ENCODE data around the gene ARHGEF12.
A peak's percentile ranks its signal among the peaks of the same experiment; 100 is the strongest.

The ARHGEF12 gene

GRCh38 chr11:120317689-120318480, 18.3 kb upstream of the ARHGEF12 start:
- DNase-seq: no peak

- no peak for DNase-seq
These were observed 17.3 kb upstream of the ARHGEF12 start for GRCh38 chr11:120318906-120319305.

- DNase-seq: peak; percentile 43
These were observed 11.0 kb upstream of the ARHGEF12 start, which contains the start of gene TLCD5 for GRCh38 chr11:120324932-120325810. Gene TLCD5 (plus strand): TSS chr11:120325299. CDS start chr11:120327442, 2,143 bp downstream.

GRCh38 chr11:120326228-120326627, 10.0 kb upstream of the ARHGEF12 start:
- DNase-seq: no peak

- DNase-seq: no peak
These were observed 9.3 kb upstream of the ARHGEF12 start for GRCh38 chr11:120326845-120327281.

GRCh38 chr11:120327311-120327710, 8.9 kb upstream of the ARHGEF12 start:
- DNase-seq: no peak

- no peak for DNase-seq
These were observed 6.7 kb upstream of the ARHGEF12 start for GRCh38 chr11:120329556-120329955.

- no peak for DNase-seq
These were observed 6.2 kb upstream of the ARHGEF12 start for GRCh38 chr11:120330045-120330444.

GRCh38 chr11:120331301-120331996, 4.8 kb upstream of the ARHGEF12 start:
- DNase-seq: no peak

GRCh38 chr11:120332822-120333716, 3.1 kb upstream of the ARHGEF12 start:
- DNase-seq: no peak

- DNase-seq: no peak
These were observed 2.4 kb upstream of the ARHGEF12 start for GRCh38 chr11:120333801-120334200.

- DNase-seq: no peak
These were observed 1.9 kb upstream of the ARHGEF12 start for GRCh38 chr11:120334332-120334731.

GRCh38 chr11:120334894-120335462, 1.2 kb upstream of the ARHGEF12 start:
- peak; percentile 17 for DNase-seq

- peak; percentile 35 for DNase-seq
These were observed 681 bp upstream of the ARHGEF12 start for GRCh38 chr11:120335556-120335907.

- peak; percentile 47 for DNase-seq
These were observed 585 bp downstream of the ARHGEF12 start for GRCh38 chr11:120336641-120337354.

- DNase-seq: no peak
These were observed 1.3 kb downstream of the ARHGEF12 start for GRCh38 chr11:120337355-120338106.

GRCh38 chr11:120338107-120338933, 2.1 kb downstream of the ARHGEF12 start:
- no peak for DNase-seq

GRCh38 chr11:120339394-120339890, 3.2 kb downstream of the ARHGEF12 start:
- no peak for DNase-seq

- no peak for DNase-seq
These were observed 4.3 kb downstream of the ARHGEF12 start for GRCh38 chr11:120340529-120340928.

All from stimulated activated CD4-positive, alpha-beta T cell treated with anti-CD3 and anti-CD28 coated beads, Interleukin-4, amount 100 ng/mL, for 1 hour (primary cell).